GM12878 (cell line): ENCODE results near the gene APOM. TPM values are rescaled to one million over a fixed set of nuclear protein-coding genes. Genes with fewer than 3 reads are reported as not detected.

Source experiments
- ATAC-seq: fragments of 200-7000 bp; cut with Tn5 transposase; 3 replicates; pipeline ENCODE4 v1.9.1; 2020; ENCODE audit warnings: mild to moderate bottlenecking, moderate library complexity
- BruUV-seq: library from RNA; stranded (reverse); fragments of 400-500 nt; replicated peaks from 2 replicates; lab custom pipeline; 2021; lab: Mats Ljungman, UMichigan
- CTCF ChIA-PET: fragments of 300-600 bp; sonication (Branson Sonifier 250); formaldehyde crosslinking; extraction: SDS; loops from one replicate; lab custom pipeline; 2021; ENCODE audit warnings: inconsistent platforms; lab: Yijun Ruan, JAX
- POLR2A ChIA-PET: fragments of 350-600 bp; formaldehyde crosslinking; extraction: SDS; loops from one replicate; lab custom pipeline; 2021; ENCODE audit warnings: inconsistent platforms; lab: Charles Lee
- RAD21 ChIA-PET: fragments of 300-600 bp; sonication (Branson Sonifier 250); formaldehyde crosslinking; loops from one replicate; lab custom pipeline; 2023; ENCODE audit warnings: antibody characterized with exemption; ENCODE audit not compliant: unreplicated experiment; lab: Charles Lee
- SMC1A ChIA-PET: fragments of 300-600 bp; sonication (Branson Sonifier 250); formaldehyde crosslinking; loops from one replicate; lab custom pipeline; 2023; ENCODE audit not compliant: unreplicated experiment, uncharacterized antibody; lab: Charles Lee
- DNase-seq: peaks from one replicate; pipeline ENCODE4 v3.0.0-alpha.2; 2011; ENCODE audit warnings: low read depth, low spot score
- FAIRE-seq: peaks from 3 replicates; lab custom pipeline; 2011; peaks lifted over from hg19 to GRCh38; lab: Jason Lieb, UNC
- H2AFZ ChIP-seq: 2 replicates; pipeline ENCODE4 v1.6.0; 2011; ENCODE audit warnings: low read depth, low read length, control low read depth; ENCODE audit not compliant: control insufficient read depth
- H3K27ac ChIP-seq: 2 replicates; pipeline ENCODE4 v1.5.1; 2011; ENCODE audit warnings: control low read depth; ENCODE audit not compliant: control insufficient read depth, insufficient read depth
- H3K27me3 ChIP-seq, 2 experiments: replicated peaks in 1 of 2; 2 replicates each; pipeline versions ENCODE4 v1.6.0 to v1.6.1; 2011; ENCODE audit warnings: low read length in 1 of 2; ENCODE audit not compliant: control insufficient read depth in 2 of 2, insufficient read depth in 2 of 2
- H3K36me3 ChIP-seq, 2 experiments: 2 replicates each; pipeline ENCODE4 v1.5.1; 2011; ENCODE audit warnings: low read length in 1 of 2; ENCODE audit not compliant: control insufficient read depth in 2 of 2, insufficient read depth in 2 of 2
- H3K4me1 ChIP-seq: 2 replicates; pipeline ENCODE4 v1.6.1; 2011; ENCODE audit warnings: mild to moderate bottlenecking, low read length, moderate library complexity, mixed read lengths; ENCODE audit not compliant: control insufficient read depth, insufficient read depth
- H3K4me2 ChIP-seq: 2 replicates; pipeline ENCODE4 v1.6.0; 2011; ENCODE audit warnings: control low read depth; ENCODE audit not compliant: control insufficient read depth, insufficient read depth
- H3K4me3 ChIP-seq: fragments of 200-600 bp; sonication (generic); 2 replicates; pipeline ENCODE4 v1.5.1; 2016
- H3K79me2 ChIP-seq: 2 replicates; pipeline ENCODE4 v1.6.0; 2011; ENCODE audit warnings: low read length; ENCODE audit not compliant: control insufficient read depth, insufficient read depth
- H3K9ac ChIP-seq: 2 replicates; pipeline ENCODE4 v1.8.0; 2011; ENCODE audit warnings: low read length, control low read depth, mixed read lengths; ENCODE audit not compliant: control insufficient read depth, insufficient read depth
- H3K9me3 ChIP-seq: replicated peaks from 3 replicates; pipeline ENCODE4 v1.5.1; 2011; ENCODE audit warnings: mild to moderate bottlenecking, low read length; ENCODE audit not compliant: control insufficient read depth, insufficient read depth
- H4K20me1 ChIP-seq: 2 replicates; pipeline ENCODE4 v1.6.0; 2011; ENCODE audit not compliant: control insufficient read depth, insufficient read depth
- BACH1 ChIP-seq: fragments of 450-650 bp; IDR thresholded peaks from 2 replicates; pipeline ENCODE4 v1.6.1; 2017; ENCODE audit warnings: mild to moderate bottlenecking, borderline replicate concordance
- BMI1 ChIP-seq: fragments of 450-650 bp; IDR thresholded peaks from 2 replicates; pipeline ENCODE4 v1.6.1; 2016; ENCODE audit warnings: mild to moderate bottlenecking, moderate library complexity, borderline replicate concordance
- CBX3 ChIP-seq: fragments of 200-600 bp; sonication (generic); IDR thresholded peaks from 2 replicates; pipeline ENCODE4 v1.6.1; 2016; ENCODE audit warnings: low read depth, borderline replicate concordance
- CBX5 ChIP-seq: sonication (generic); IDR thresholded peaks from 2 replicates; pipeline ENCODE4 v1.6.1; 2016; ENCODE audit warnings: low read depth, moderate library complexity, mild to moderate bottlenecking, inconsistent platforms
- GABPA ChIP-seq: IDR thresholded peaks from 2 replicates; pipeline ENCODE4 v1.6.1; 2014; ENCODE audit warnings: antibody characterized with exemption, low read depth, mild to moderate bottlenecking, inconsistent platforms
- IKZF1 ChIP-seq: fragments of 450-650 bp; conservative IDR thresholded peaks from 2 replicates; pipeline ENCODE4 v1.6.1; 2017; ENCODE audit warnings: antibody characterized with exemption, mild to moderate bottlenecking
- IRF3 ChIP-seq: fragments of 450-650 bp; IDR thresholded peaks from 2 replicates; pipeline ENCODE4 v1.6.1; 2014; ENCODE audit warnings: mild to moderate bottlenecking
- MYB ChIP-seq: fragments of 150-350 bp; IDR thresholded peaks from 2 replicates; pipeline ENCODE4 v1.6.1; 2014; ENCODE audit warnings: mild to moderate bottlenecking, low read depth, low read length, borderline replicate concordance
- NFYA ChIP-seq: IDR thresholded peaks from 2 replicates; pipeline ENCODE4 v1.6.1; 2011; ENCODE audit warnings: low read depth, mild to moderate bottlenecking, low read length, improper control_type of control experiment, borderline replicate concordance
- POLR2AphosphoS2 ChIP-seq: IDR thresholded peaks from 2 replicates; pipeline ENCODE4 v1.6.1; 2011; ENCODE audit warnings: low read depth, mild to moderate bottlenecking, low read length, improper control_type of control experiment, moderate library complexity
- RAD21 ChIP-seq: IDR thresholded peaks from 2 replicates; pipeline ENCODE4 v1.6.1; 2011; ENCODE audit warnings: mild to moderate bottlenecking, low read depth, low read length, moderate library complexity; ENCODE audit not compliant: insufficient read depth
- SIN3A ChIP-seq: IDR thresholded peaks from 2 replicates; pipeline ENCODE4 v1.6.1; 2012; ENCODE audit warnings: low read depth, low read length, improper control_type of control experiment
- SREBF1 ChIP-seq: IDR thresholded peaks from 2 replicates; pipeline ENCODE4 v1.6.1; 2012; ENCODE audit warnings: mild to moderate bottlenecking, low read length
- STAT1 ChIP-seq: fragments of 450-650 bp; conservative IDR thresholded peaks from 2 replicates; pipeline ENCODE4 v1.6.1; 2014; ENCODE audit warnings: antibody characterized with exemption, mild to moderate bottlenecking
- TCF3 ChIP-seq: IDR thresholded peaks from 2 replicates; pipeline ENCODE4 v1.6.1; 2012; ENCODE audit warnings: low read depth, mild to moderate bottlenecking, low read length, borderline replicate concordance; ENCODE audit not compliant: insufficient read depth
- WGBS: methylation state at CpG from one replicate; pipeline ENCODE4 v1.1.6; 2016; ENCODE audit warnings: low lambda C conversion rate; ENCODE audit not compliant: insufficient replicate concordance, insufficient coverage; ENCODE audit errors: missing lambda C conversion rate; 5-methylcytosine and 5-hydroxymethylcytosine counted together
- in situ Hi-C: fragments of 300-500 bp; cut with MboI; formaldehyde crosslinking; loops from 9 replicates; pipeline ENCODE4 v1.14.3; 2018; ENCODE audit warnings: mixed read lengths
- intact Hi-C: fragments of 100-400 bp; cut with micrococcal nuclease; formaldehyde crosslinking; loops from one replicate; pipeline ENCODE4 v1.14.2; 2022; ENCODE audit not compliant: unreplicated experiment
- polyA plus RNA-seq, 11 experiments: library from polyadenylated mRNA; depleted of rRNA in 4 of 11; unstranded in 6 of 11; stranded (reverse) in 5 of 11; fragments of >200 nt; fragmentation: Nextera tagmentation in 4 of 11; fragmentation: Illumina TruSeq in 1 of 11; extraction: Ambion mirVana in 4 of 11; extraction: Trizol in 1 of 11; gene quantifications; 1 replicate in 1 of 11; 2 replicates in 10 of 11; pipeline versions ENCODE4 v1.2.1 to v1.2.3, GENCODE V29; 2011 to 2016; ENCODE audit warnings: inconsistent platforms in 2 of 11, missing spikeins in 2 of 11, low read depth in 1 of 11
- total RNA-seq, 4 experiments: library from RNA; depleted of rRNA in 3 of 4; stranded (reverse); fragments of >200 nt in 3 of 4; fragmentation: Illumina TruSeq in 1 of 4; extraction: Trizol in 1 of 4; gene quantifications; 2 replicates each; pipeline versions ENCODE4 v1.2.1 to v1.2.3, GENCODE V29; 2013 to 2021
- TF ChIP-seq, protein P1 (sequence below): IDR thresholded peaks from 2 replicates; pipeline ENCODE4 v1.6.1; 2011; ENCODE audit warnings: mild to moderate bottlenecking, low read depth, low read length, moderate library complexity; ENCODE audit not compliant: insufficient replicate concordance
- TF ChIP-seq, protein P2 (sequence below): IDR thresholded peaks from 2 replicates; pipeline ENCODE4 v1.6.1; 2012; ENCODE audit warnings: improper control_type of control experiment, low read depth, low read length; ENCODE audit not compliant: insufficient replicate concordance

The APOM gene
- total and polyA plus RNA-seq, 10 of the 15 experiments (the other 5 are each of a cell fraction or from before 2014, with no cell fraction given): 4.0 to 14.1 (median 7.1) TPM

DNA sequence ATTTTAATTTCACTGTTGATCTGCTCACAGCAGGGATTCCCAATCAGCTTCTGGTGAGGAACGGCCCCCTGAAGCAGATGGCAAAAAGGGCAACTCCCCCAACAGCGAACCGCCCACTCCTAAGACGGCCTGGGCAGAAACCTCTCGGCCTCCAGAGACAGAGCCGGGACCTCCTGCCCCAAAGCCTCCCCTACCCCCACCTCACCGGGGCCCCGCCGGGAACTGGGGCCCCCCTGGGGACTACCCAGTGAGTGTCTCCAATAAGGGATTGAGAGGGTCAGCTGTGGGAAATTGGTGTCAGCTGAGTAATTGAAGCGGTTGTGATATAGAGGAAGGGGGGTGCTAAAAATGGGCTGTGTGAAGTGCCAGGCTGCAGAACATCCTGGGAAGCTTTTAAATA, 28.7 kb upstream of the APOM start:
- Histone ChIP-seq H3K4me3 (no peak overlapping the region), H3K9ac (no peak overlapping the region), H3K9me3 (no peaks in the 10 kb centered on the region), H3K4me2 (no peak overlapping the region), H3K36me3 (peaks cover 52 to 59% of the 10 kb centered on the region in 2 experiments), H4K20me1 (peaks cover 4% of the 10 kb centered on the region; the same call in 1 of the 2 replicates), H3K27me3 (no peaks in the 10 kb centered on the region), H3K79me2 (peaks cover 25% of the 10 kb centered on the region), H3K27ac (no peak overlapping the region), H3K4me1 (peaks cover 2% of the 10 kb centered on the region), H2AFZ (no peak overlapping the region)
- DNase-seq: no peak
- no peak for TF ChIP-seq CBX5
- TF ChIP-seq, protein P1, sequence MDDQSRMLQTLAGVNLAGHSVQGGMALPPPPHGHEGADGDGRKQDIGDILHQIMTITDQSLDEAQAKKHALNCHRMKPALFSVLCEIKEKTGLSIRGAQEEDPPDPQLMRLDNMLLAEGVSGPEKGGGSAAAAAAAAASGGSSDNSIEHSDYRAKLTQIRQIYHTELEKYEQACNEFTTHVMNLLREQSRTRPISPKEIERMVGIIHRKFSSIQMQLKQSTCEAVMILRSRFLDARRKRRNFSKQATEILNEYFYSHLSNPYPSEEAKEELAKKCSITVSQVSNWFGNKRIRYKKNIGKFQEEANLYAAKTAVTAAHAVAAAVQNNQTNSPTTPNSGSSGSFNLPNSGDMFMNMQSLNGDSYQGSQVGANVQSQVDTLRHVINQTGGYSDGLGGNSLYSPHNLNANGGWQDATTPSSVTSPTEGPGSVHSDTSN: no peak
- no peak for TF ChIP-seq RAD21
- no peak for TF ChIP-seq IKZF1
- TF ChIP-seq STAT1: no peak
- TF ChIP-seq, protein P2, sequence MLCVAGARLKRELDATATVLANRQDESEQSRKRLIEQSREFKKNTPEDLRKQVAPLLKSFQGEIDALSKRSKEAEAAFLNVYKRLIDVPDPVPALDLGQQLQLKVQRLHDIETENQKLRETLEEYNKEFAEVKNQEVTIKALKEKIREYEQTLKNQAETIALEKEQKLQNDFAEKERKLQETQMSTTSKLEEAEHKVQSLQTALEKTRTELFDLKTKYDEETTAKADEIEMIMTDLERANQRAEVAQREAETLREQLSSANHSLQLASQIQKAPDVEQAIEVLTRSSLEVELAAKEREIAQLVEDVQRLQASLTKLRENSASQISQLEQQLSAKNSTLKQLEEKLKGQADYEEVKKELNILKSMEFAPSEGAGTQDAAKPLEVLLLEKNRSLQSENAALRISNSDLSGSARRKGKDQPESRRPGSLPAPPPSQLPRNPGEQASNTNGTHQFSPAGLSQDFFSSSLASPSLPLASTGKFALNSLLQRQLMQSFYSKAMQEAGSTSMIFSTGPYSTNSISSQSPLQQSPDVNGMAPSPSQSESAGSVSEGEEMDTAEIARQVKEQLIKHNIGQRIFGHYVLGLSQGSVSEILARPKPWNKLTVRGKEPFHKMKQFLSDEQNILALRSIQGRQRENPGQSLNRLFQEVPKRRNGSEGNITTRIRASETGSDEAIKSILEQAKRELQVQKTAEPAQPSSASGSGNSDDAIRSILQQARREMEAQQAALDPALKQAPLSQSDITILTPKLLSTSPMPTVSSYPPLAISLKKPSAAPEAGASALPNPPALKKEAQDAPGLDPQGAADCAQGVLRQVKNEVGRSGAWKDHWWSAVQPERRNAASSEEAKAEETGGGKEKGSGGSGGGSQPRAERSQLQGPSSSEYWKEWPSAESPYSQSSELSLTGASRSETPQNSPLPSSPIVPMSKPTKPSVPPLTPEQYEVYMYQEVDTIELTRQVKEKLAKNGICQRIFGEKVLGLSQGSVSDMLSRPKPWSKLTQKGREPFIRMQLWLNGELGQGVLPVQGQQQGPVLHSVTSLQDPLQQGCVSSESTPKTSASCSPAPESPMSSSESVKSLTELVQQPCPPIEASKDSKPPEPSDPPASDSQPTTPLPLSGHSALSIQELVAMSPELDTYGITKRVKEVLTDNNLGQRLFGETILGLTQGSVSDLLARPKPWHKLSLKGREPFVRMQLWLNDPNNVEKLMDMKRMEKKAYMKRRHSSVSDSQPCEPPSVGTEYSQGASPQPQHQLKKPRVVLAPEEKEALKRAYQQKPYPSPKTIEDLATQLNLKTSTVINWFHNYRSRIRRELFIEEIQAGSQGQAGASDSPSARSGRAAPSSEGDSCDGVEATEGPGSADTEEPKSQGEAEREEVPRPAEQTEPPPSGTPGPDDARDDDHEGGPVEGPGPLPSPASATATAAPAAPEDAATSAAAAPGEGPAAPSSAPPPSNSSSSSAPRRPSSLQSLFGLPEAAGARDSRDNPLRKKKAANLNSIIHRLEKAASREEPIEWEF: no peak
- TF ChIP-seq POLR2AphosphoS2: no peak
- TF ChIP-seq IRF3: no peak
- TF ChIP-seq BACH1: no peak
- TF ChIP-seq CBX3: no peak
- TF ChIP-seq BMI1: no peak
- no peak for TF ChIP-seq MYB
- no peak for TF ChIP-seq TCF3
- no peak for TF ChIP-seq SIN3A
- TF ChIP-seq NFYA: no peak
- no peak for TF ChIP-seq GABPA
- no peak for TF ChIP-seq SREBF1
- no TSS peak for BruUV-seq
- in situ Hi-C loops: no loop called here
- intact Hi-C loops: no loop called here
- ATAC-seq: no peak
- ChIA-PET SMC1A (interaction anchor here (0.9 to 1.3 kb wide), 2 partner anchors 13 to 25 kb away, joined by 3 to 9 read pairs; partner anchors contain the start of gene BAG6), POLR2A (interaction anchor here (1.2 to 1.6 kb wide), 2 partner anchors 11 to 34 kb away, joined by 3 to 8 read pairs; partner anchors contain the start of gene C6orf47), RAD21 (no interaction called here), CTCF (no interaction called here)
- FAIRE-seq: no peak
- 93% methylated on average over 10 of the region's 10 CpGs for WGBS
